Neuronal stem cell (in vitro differentiated cells): Measurements from ENCODE around the gene GALNT11.
"Not testable (repeated sequence)": the region's sequence is repeated elsewhere in the genome, so short reads cannot be mapped to it uniquely, and the experiment has no call there.

Experiments
- DNase-seq: peaks from one replicate; pipeline ENCODE4 v3.0.0-alpha.2; 2013; ENCODE audit warnings: low spot score
- H2AFZ ChIP-seq: one replicate; pipeline ENCODE4 v1.6.1; 2013; ENCODE audit warnings: mild to moderate bottlenecking, low read length, inconsistent platforms
- H2AK5ac ChIP-seq: 2 replicates; pipeline ENCODE4 v1.6.1; 2013; ENCODE audit warnings: low read depth, mild to moderate bottlenecking, inconsistent platforms, low read length, moderate library complexity, mixed read lengths
- H2BK120ac ChIP-seq: 2 replicates; pipeline ENCODE4 v1.6.1; 2013; ENCODE audit warnings: low read depth, mild to moderate bottlenecking, inconsistent platforms, low read length, moderate library complexity, mixed read lengths
- H2BK12ac ChIP-seq: one replicate; pipeline ENCODE4 v1.6.1; 2013; ENCODE audit warnings: low read length, inconsistent platforms
- H2BK15ac ChIP-seq: 2 replicates; pipeline ENCODE4 v1.6.1; 2013; ENCODE audit warnings: mild to moderate bottlenecking, low read length, inconsistent platforms, mixed read lengths
- H2BK5ac ChIP-seq: one replicate; pipeline ENCODE4 v1.6.1; 2013; ENCODE audit warnings: inconsistent platforms, mild to moderate bottlenecking, low read length, moderate library complexity
- H3K14ac ChIP-seq: one replicate; pipeline ENCODE4 v1.6.1; 2013; ENCODE audit warnings: low read length, inconsistent platforms
- H3K18ac ChIP-seq: 2 replicates; pipeline ENCODE4 v1.6.1; 2013; ENCODE audit warnings: low read length, inconsistent platforms
- H3K23ac ChIP-seq: 2 replicates; pipeline ENCODE4 v1.6.1; 2013; ENCODE audit warnings: low read depth, mild to moderate bottlenecking, mixed read lengths, low read length, inconsistent platforms; ENCODE audit not compliant: poor library complexity
- H3K27ac ChIP-seq: replicated peaks from 3 replicates; pipeline ENCODE4 v1.5.1; 2013; ENCODE audit warnings: low read length, inconsistent platforms
- H3K27me3 ChIP-seq, 3 experiments: 2 replicates each; pipeline ENCODE4 v1.6.1; 2013; ENCODE audit warnings: low read length in 3 of 3, mild to moderate bottlenecking in 2 of 3, inconsistent platforms in 1 of 3, low read depth in 1 of 3, mixed read lengths in 1 of 3, moderate library complexity in 1 of 3; ENCODE audit not compliant: control insufficient read depth in 3 of 3, insufficient read depth in 3 of 3
- H3K36me3 ChIP-seq, 2 donors: replicated peaks in 1 of 2; 2 replicates each; pipeline ENCODE4 v1.6.1; 2013; ENCODE audit warnings: low read length in 2 of 2; ENCODE audit not compliant: control insufficient read depth in 2 of 2, insufficient read depth in 2 of 2
- H3K4ac ChIP-seq: 2 replicates; pipeline ENCODE4 v1.6.1; 2013; ENCODE audit warnings: inconsistent platforms, mild to moderate bottlenecking, low read length, moderate library complexity
- H3K4me1 ChIP-seq, 2 donors: 1 replicate in 1 of 2; 2 replicates in 1 of 2; pipeline ENCODE4 v1.6.1; 2013; ENCODE audit warnings: low read length in 2 of 2, low read depth in 1 of 2; ENCODE audit not compliant: control insufficient read depth in 2 of 2, insufficient read depth in 1 of 2
- H3K4me2 ChIP-seq: one replicate; pipeline ENCODE4 v1.6.1; 2013; ENCODE audit warnings: mild to moderate bottlenecking, low read length, inconsistent platforms; ENCODE audit not compliant: insufficient read depth, poor library complexity, severe bottlenecking
- H3K4me3 ChIP-seq, 2 donors: 2 replicates each; pipeline ENCODE4 v1.5.1; 2013; ENCODE audit warnings: low read length in 2 of 2, mild to moderate bottlenecking in 2 of 2, inconsistent platforms in 1 of 2, moderate library complexity in 1 of 2
- H3K79me1 ChIP-seq: one replicate; pipeline ENCODE4 v1.6.1; 2013; ENCODE audit warnings: low read depth, mild to moderate bottlenecking, inconsistent platforms, low read length, moderate library complexity
- H3K9ac ChIP-seq: one replicate; pipeline ENCODE4 v1.6.1; 2013; ENCODE audit warnings: mild to moderate bottlenecking, low read depth, low read length, inconsistent platforms; ENCODE audit not compliant: poor library complexity
- H3K9me3 ChIP-seq, 2 donors: replicated peaks in 1 of 2; 2 replicates each; pipeline versions ENCODE3 to v1.6.1; 2013; ENCODE audit warnings: low read length in 2 of 2, mild to moderate bottlenecking in 2 of 2, inconsistent platforms in 1 of 2, low read depth in 1 of 2, mixed read lengths in 1 of 2, moderate library complexity in 1 of 2; ENCODE audit not compliant: control insufficient read depth in 2 of 2, insufficient read depth in 1 of 2
- H4K8ac ChIP-seq: one replicate; pipeline ENCODE4 v1.6.1; 2013; ENCODE audit warnings: low read depth, mild to moderate bottlenecking, inconsistent platforms, low read length, moderate library complexity
- H4K91ac ChIP-seq: one replicate; pipeline ENCODE4 v1.6.1; 2013; ENCODE audit warnings: low read length, low read depth, mild to moderate bottlenecking, inconsistent platforms; ENCODE audit not compliant: poor library complexity
- whole genome bisulfite sequencing, 2 donors: extraction: QIAGEN DNeasy Blood & Tissue Kit; methylation state at CpG; one replicate each; pipeline ENCODE4 v1.1.7; 2013; ENCODE audit warnings: missing lambda C conversion rate in 2 of 2, mixed read lengths in 1 of 2; ENCODE audit not compliant: insufficient read length in 2 of 2, insufficient replicate concordance in 1 of 2; ENCODE audit errors: extremely low coverage in 2 of 2; 5-methylcytosine and 5-hydroxymethylcytosine counted together

GALNT11 gene

DNA sequence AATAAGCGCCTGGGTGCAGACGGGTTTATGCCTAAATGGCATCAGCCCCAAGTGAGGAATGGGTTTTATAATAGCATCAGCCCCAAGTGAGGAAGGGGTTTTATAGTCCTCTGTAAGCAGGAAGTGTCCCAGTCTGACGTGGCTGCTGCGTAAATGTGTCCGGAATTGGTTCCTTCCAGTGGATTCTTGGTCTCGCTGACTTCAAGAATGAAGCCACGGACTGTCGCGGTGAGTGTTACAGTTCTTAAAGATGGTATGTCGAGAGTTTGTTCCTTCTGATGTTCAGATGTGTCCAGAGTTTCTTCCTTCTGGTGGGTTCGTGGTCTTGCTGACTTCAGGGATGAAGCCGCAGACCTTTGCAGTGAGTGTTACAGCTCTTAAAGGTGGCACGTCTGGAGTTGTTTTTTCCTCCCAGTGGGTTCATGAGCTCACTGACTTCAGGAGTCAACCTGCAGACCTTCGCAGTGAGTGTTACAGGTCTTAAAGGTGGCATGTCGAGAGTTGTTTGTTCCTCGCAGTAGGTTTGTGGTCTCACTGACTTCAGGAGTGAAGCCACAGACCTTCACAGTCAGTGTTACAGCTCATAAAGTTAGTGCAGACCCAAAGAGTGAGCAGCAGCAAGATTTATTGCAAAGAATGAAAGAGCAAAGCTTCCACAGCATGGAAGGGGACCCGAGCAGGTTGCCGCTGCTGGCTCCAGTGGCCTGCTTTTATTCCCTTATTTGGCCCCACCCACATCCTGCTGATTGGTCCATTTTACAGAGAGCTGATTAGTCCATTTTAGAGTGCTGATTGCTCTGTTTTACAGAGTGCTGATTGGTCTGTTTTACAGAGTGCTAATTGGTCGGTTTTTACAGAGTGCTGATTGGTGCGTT, 2.3 kb downstream of the GALNT11 start:
- H4K91ac ChIP-seq, H3K4ac ChIP-seq, H4K8ac ChIP-seq, H2BK15ac ChIP-seq, H3K4me1 ChIP-seq, H2AFZ ChIP-seq, H3K18ac ChIP-seq, H3K14ac ChIP-seq, H2BK120ac ChIP-seq, H3K9ac ChIP-seq, DNase-seq, H3K4me3 ChIP-seq, H2BK5ac ChIP-seq, H3K4me2 ChIP-seq, H3K23ac ChIP-seq, H3K27ac ChIP-seq, H2AK5ac ChIP-seq, H3K9me3 ChIP-seq, H3K79me1 ChIP-seq, H2BK12ac ChIP-seq: not testable (repeated sequence)
- H3K27me3 ChIP-seq, result peaks cover 0 to 15% (median 0%) of the 10 kb centered on the region in 3 experiments
- WGBS, 2 donors, result no CpG with 5 or more reads among the region's 20 CpGs
- peaks cover 5 to 22% of the 10 kb centered on the region in 2 donors for H3K36me3 ChIP-seq

DNA sequence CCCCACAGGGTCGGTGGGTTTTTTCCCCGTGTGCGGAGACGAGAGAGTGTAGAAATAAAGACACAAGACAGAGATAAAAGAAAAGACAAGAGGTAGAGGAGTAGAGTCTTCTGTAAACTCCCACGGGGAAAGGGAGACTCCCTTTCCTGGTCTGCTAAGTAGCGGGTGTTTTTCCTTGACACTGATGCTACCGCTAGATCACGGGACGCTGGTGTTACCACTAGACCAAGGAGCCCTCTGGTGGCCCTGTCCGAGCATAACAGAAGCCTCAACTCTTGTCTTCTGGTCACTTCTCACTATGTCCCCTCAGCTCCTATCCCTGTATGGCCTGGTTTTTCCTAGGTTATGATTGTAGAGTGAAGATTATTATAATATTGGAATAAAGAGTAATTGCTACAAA, 4.6 kb downstream of the GALNT11 start:
- H2BK15ac ChIP-seq, H2BK5ac ChIP-seq, H4K91ac ChIP-seq, H3K14ac ChIP-seq, H3K23ac ChIP-seq, H3K18ac ChIP-seq, H3K4me3 ChIP-seq, H3K4me2 ChIP-seq, H2BK12ac ChIP-seq, H3K9me3 ChIP-seq, H4K8ac ChIP-seq, H3K9ac ChIP-seq, H3K4ac ChIP-seq, H2BK120ac ChIP-seq, H3K4me1 ChIP-seq, DNase-seq, H2AK5ac ChIP-seq, H3K27ac ChIP-seq, H3K27me3 ChIP-seq, H3K79me1 ChIP-seq, H2AFZ ChIP-seq: not testable (repeated sequence)
- H3K36me3 ChIP-seq, result peaks cover 5 to 22% of the 10 kb centered on the region in 2 donors
- no CpG with 5 or more reads among the region's 10 CpGs for WGBS, 2 donors

DNA sequence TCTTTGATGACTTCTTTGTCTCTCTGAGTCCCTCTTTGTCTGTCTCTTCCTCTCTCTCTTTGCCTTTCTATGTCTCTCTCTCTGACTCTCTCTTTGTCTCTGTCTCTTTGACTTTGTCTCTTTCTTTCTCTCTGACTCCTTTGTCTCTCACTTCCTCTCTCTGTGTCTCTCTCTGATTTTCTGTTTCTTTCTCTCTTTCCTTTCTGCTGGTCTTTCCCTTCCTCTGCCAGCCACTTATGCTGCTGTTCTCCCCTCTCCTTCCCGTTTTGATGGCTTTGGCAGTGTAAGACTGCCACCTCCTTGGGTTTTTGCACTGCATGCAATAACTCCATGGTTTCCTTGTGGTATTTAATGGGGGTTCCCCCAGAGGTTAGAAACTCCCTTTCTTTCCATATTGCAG, 5.2 kb downstream of the GALNT11 start:
- not testable (repeated sequence) for H4K8ac ChIP-seq, H2BK120ac ChIP-seq, H3K23ac ChIP-seq, H3K4me1 ChIP-seq, H3K4me3 ChIP-seq, H3K9ac ChIP-seq, H3K4ac ChIP-seq, H2AFZ ChIP-seq, H3K9me3 ChIP-seq, H3K27ac ChIP-seq, H2BK5ac ChIP-seq, H3K18ac ChIP-seq, H2BK15ac ChIP-seq, DNase-seq, H3K4me2 ChIP-seq, H3K79me1 ChIP-seq, H2AK5ac ChIP-seq, H3K27me3 ChIP-seq, H4K91ac ChIP-seq, H3K14ac ChIP-seq, H2BK12ac ChIP-seq
- no CpG with 5 or more reads among the region's 1 CpG for WGBS, 2 donors
- H3K36me3 ChIP-seq, result peaks cover 5 to 22% of the 10 kb centered on the region in 2 donors

DNA sequence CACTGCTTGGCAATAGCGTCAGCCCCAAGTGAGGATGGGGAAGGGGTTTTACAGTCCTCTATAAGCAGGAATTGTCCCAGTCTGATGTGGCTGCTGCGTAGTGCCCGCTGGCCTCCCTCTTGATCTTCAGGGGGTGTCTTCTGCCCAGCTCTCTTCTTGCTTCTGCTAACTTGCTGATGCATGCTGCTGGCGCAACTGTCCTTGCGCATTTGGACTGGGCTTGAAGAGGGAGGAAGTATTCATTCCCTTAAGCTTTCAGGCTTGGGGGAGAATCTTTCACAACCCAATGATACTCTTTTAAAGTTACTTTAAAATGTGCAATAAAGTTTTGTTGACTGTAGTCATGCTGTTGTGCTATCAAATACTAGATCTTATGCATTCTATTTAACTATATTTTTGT, 10.3 kb downstream of the GALNT11 start:
- no peak overlapping the region for H3K27ac ChIP-seq
- H3K4me3 ChIP-seq, result no peak overlapping the region
- H3K18ac ChIP-seq, result no peak overlapping the region

More for the DNA sequence above, 10.3 kb downstream of the GALNT11 start:
- Histone ChIP-seq H4K8ac (no peak overlapping the region), H2BK12ac (no peak overlapping the region), H2AFZ (no peak overlapping the region), H2AK5ac (no peak overlapping the region), H3K23ac (no peak overlapping the region), H3K4ac (no peak overlapping the region), H2BK5ac (no peak overlapping the region), H3K36me3 (no peaks in the 10 kb centered on the region), H3K9me3 (peaks cover 0 to 21% of the 10 kb centered on the region in 2 donors), H4K91ac (no peak overlapping the region), H2BK120ac (no peak overlapping the region), H3K14ac (no peak overlapping the region), H3K4me2 (no peak overlapping the region), H3K27me3 (no peaks in the 10 kb centered on the region), H3K79me1 (peaks cover 2% of the 10 kb centered on the region), H3K4me1 (no peaks in the 10 kb centered on the region), H2BK15ac (no peak overlapping the region), H3K9ac (no peak overlapping the region)
- WGBS, 2 donors, result no CpG with 5 or more reads among the region's 5 CpGs
- DNase-seq, result no peak
